C4-2B (cell line): Measurements from ENCODE around the gene CD27.

ENCODE experiments used
- ZFX ChIP-seq: fragments of 450-650 bp; IDR thresholded peaks from 2 replicates; pipeline ENCODE4 v1.6.1; 2017
- TF ChIP-seq, protein P1 (sequence below): fragments of 450-650 bp; conservative IDR thresholded peaks from 2 replicates; pipeline ENCODE4 v1.5.1; 2017; ENCODE audit warnings: mild to moderate bottlenecking

DNA sequence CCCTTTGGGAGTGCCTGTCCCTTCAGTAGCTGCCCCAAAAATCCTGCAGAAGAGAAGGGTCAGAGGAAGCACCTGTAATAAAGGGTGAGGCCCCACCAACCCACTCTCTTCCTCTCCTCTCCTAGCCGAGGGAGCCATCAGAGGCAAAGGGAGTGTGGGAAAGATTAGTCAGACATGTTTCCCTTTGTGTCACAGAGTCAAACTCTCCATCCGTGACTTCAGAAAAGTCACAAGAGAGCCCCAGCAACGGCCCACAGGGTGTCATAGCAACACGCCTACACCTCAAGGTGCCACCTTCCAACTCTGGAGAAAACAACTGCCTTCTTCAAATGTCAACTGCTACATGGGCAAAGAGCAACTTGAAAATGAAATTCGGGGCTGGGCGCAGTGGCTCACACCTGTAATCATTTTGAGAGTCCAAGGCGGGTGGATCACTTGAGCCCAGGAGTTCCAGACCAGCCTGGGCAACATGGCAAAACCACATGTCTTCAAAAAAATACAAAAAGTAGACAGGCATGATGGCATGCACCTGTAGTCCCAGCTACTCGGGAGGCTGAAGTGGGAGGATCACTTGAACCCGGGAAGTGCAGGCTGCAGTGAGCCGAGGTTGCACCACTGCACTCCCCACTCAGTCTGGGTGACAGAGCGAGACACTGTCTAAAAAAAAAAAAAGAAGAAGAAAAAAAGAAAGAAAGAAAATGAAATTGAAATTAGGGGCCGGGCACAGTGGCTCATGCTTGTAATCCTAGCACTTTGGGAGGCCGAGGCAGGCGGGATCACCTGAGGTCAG is 17.7 kb upstream of the CD27 start:
- TF ChIP-seq, protein P1, sequence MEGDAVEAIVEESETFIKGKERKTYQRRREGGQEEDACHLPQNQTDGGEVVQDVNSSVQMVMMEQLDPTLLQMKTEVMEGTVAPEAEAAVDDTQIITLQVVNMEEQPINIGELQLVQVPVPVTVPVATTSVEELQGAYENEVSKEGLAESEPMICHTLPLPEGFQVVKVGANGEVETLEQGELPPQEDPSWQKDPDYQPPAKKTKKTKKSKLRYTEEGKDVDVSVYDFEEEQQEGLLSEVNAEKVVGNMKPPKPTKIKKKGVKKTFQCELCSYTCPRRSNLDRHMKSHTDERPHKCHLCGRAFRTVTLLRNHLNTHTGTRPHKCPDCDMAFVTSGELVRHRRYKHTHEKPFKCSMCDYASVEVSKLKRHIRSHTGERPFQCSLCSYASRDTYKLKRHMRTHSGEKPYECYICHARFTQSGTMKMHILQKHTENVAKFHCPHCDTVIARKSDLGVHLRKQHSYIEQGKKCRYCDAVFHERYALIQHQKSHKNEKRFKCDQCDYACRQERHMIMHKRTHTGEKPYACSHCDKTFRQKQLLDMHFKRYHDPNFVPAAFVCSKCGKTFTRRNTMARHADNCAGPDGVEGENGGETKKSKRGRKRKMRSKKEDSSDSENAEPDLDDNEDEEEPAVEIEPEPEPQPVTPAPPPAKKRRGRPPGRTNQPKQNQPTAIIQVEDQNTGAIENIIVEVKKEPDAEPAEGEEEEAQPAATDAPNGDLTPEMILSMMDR = no peak
- no peak for TF ChIP-seq ZFX
